Activated CD8-positive, alpha-beta memory T cell treated with anti-CD3 and anti-CD28 coated beads, Interleukin-2, amount 50 U/mL, for 24 hours (primary cell): ENCODE data around the gene TET1.
"Not testable (repeated sequence)": the region's sequence is repeated elsewhere in the genome, so short reads cannot be mapped to it uniquely, and the experiment has no call there.

Experiments
- DNase-seq: peaks from one replicate; pipeline ENCODE4 v3.0.0-alpha.2; 2020; ENCODE audit errors: extremely low read depth

TET1 gene

DNA sequence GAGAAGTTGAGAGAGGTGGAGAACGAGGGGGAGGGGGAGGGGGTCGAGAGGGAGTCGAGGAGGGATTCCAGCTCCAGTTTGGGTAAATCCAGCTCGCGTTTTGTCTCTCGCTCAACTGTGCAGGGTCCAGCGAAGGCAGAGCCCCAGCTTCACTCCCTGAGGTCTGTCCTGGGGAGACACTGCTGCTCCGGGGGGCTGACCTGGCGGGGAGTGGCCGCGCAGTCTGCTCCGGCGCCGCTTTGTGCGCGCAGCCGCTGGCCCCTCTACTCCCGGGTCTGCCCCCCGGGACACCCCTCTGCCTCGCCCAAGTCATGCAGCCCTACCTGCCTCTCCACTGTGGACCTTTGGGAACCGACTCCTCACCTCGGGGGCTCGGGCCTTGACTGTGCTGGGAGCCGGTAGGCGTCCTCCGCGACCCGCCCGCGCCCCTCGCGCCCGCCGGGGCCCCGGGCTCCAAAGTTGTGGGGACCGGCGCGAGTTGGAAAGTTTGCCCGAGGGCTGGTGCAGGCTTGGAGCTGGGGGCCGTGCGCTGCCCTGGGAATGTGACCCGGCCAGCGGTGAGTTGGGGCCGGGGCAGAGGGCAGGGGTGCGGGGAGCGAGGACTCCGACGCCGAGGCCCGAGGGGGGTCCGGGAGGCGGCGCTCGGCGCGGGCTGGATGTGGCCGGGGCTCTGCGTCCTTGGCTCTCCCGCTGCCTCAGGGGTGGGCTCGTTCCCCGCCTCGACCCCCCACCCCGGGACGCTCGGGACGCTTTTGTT, at the start of gene TET1:
Gene TET1 (plus strand): TSS at position 152 of the 757 bp plus-strand sequence. CDS start 12,002 bp downstream, outside the sequence.
- DNase-seq: no peak

DNA sequence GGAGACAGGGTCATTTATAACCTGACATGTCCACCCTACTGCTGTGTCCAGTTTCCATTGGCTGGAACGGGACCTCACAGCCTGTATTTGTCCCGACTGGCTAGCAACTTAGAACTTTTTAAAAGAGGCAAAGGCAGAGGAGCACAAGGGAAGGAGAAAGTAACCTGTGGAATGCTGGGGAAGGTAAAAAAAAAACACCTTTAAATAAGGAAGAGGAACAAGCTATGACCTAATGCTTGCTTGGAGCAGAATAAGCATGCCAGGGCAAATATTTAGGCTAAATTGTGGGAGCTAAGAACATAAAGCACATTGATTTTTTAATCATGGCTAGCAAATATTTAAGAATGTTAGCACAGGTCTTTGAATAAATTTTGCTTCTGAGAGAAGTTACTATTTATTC, 43.9 kb upstream of the TET1 start:
- not testable (repeated sequence) for DNase-seq

DNA sequence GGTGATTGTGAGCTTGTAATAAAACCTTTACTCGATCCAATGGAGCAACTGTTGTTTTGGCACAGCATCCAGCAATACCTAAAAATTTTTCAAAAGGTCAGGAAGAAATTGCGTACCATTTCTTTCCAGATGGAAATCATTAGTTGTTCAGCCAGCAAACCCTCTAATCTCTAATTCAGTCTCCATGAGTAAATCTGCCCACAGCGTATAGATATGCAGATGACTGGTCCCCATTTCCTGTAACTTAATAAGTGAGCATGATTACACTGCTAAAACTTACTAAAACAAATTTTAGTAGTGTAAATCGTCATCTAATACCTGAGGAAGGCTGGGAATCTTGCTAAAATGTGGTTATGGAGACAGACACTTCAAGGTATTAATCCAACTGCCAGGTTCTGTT, 43.4 kb upstream of the TET1 start:
- DNase-seq: no peak

DNA sequence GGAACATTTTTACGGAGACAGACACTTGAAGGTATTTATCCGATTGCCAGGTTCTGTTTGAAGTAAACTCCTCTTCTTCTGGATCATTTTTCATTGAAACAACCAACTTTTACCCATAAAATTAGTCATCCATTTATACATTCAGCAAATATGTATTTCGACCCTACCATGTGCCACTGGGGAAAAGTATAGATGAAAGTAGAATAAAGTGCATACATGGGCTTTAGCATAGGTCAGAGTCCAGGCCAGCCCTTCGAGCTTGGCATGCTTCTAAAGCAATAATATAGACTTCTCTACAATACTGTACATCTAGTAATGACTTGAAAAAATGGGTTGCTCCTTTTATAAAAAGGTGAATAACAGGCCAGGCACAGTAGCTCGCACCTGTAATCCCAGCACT, 42.9 kb upstream of the TET1 start:
- no peak for DNase-seq

DNA sequence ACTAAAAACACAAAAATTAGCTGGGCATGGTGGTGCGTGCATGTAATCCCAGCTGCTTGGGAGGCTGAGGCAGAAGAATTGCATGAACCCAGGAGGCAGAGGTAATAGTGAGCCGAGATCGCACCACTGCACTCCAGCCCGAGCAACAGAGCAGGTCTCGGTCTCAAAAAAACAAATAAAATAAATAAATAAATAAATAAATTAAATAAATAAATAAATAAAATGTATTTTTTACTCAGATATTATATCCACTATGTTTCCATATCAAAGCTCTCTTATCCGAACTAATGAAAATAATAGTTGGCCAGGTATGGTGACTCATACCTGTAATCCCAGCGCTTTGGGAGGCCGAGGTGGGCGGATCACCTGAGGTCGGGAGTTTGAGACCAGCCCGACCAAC, 41.5 kb upstream of the TET1 start:
- not testable (repeated sequence) for DNase-seq

DNA sequence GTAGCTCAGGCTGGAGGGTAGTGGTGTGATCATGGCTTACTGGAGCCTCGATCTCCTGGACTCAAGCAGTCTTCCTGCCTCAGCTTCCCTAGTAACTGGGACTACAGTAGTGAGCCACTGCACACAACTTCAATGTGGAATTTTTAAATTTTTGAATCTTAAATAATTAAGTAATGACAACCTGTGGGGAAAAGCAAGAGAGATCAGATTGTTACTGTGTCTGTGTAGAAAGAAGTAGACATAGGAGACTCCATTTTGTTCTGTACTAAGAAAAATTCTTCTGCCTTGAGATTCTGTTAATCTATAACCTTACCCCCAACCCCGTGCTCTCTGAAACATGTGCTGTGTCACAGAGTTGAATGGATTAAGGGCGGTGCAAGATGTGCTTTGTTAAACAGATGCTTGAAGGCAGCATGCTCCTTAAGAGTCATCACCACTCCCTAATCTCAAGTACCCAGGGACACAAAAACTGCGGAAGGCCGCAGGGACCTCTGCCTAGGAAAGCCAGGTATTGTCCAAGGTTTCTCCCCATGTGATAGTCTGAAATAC, 34.6 kb upstream of the TET1 start:
- DNase-seq: not testable (repeated sequence)

DNA sequence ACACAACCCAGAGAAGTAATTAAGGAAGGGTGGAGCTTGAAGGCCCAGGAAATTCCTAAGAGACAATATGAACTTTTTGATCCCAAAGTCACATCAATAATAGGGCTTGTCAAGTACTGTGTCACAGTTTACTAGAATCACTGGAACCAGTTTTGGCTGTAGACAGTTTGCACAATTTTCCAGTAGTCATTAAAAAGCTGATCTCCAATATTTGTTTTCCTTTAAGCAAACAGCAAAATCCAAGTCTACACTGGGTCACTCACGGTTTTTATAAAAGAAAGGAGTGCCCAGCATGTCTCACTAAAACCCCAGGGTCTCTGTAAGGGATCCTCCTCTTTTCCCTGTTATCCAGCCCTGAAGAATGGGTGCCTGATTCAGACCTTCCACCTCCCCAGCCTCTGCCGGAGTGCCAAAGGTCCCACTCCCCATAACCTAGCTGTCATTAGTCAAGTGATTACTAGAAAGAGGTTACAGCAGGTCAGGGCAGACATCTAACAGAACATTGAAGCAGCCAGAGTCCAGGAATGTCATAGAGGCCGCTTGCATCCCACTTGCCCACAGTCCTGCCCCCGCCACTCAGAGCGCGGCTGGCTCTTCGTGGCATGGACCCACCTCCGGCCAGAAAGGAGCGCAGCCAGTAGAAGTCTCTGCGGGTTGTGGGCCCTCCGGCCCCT, 33.4 kb upstream of the TET1 start:
- no peak for DNase-seq

DNA sequence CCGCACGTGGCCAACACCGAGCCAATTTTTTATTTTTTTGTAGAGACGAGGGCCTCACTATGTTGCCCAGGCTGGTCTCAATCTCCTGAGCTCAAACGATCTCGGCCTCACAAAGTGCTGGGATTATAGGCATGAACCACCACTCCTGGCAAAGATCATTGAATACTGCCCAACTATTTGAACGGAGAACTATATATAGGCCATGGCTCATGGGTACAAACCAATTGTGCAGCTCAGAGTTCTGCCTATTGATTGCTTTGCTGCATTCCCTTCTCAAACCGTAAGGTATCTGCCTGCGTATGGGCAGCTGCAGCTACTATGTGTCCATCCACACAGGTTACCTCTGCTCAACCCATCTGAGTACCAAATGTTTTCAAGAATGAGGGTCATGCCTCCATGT, 23.2 kb upstream of the TET1 start:
- DNase-seq: no peak

DNA sequence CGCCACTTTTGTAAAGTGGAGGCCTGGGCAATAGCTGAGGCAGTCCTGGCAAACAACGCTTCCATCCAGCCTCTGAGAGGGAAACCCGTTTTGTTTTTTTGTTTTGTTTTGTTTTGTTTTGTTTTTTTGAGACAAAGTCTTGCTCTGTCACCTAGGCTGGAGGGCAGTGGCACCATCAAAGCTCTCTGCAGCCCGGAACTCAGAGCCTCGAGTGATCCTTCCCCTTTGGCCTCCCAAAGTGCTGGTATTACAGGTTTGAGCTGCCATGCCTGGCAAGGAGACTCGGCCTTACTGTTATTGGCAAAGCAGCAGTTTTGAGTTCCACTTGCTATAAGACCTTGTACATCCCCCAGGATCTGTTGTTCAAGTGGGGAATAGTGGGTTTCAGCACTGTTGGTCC, 22.3 kb upstream of the TET1 start:
- no peak for DNase-seq

DNA sequence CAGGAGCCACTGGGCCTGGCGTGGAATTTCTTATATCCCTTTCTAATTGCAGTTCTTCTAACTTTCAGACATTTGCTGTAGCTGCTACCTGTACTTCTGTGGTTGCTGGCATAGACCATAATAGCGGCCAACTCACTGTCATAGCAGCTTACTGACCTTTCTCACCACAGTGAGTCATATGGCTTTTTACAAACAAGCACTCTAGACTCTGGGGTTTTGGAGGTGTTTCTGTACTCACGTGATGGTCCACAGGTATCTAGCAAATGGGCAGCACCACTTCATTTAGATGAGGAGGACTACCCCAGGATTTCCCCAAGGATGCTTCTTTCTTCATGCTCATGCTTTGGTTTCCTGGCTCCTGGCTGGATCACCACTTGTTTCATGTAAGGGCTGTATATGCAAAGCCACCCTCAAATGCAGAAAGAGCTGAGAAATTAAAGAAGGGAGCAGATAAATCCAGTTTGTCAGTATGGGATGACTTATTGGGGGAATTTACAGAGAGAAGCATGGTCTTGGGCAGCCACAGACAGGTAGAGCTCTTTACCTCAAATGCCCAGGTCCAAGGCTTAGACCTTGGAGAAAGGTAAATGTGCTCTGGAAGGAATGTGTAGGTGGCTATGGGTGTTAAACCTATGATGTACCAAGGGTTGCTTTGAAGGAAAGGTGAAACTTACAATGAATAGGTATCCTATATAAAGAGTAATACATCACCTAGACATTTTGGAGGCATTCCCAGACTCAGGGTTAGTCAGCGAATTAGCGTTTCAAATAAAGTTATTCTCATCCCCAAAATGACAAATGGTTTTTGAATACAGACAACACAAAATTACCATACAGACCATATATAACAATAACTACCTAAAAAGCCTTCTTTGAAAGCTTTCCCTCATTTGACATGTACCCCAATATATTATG, 16.9 kb upstream of the TET1 start:
- DNase-seq: no peak

DNA sequence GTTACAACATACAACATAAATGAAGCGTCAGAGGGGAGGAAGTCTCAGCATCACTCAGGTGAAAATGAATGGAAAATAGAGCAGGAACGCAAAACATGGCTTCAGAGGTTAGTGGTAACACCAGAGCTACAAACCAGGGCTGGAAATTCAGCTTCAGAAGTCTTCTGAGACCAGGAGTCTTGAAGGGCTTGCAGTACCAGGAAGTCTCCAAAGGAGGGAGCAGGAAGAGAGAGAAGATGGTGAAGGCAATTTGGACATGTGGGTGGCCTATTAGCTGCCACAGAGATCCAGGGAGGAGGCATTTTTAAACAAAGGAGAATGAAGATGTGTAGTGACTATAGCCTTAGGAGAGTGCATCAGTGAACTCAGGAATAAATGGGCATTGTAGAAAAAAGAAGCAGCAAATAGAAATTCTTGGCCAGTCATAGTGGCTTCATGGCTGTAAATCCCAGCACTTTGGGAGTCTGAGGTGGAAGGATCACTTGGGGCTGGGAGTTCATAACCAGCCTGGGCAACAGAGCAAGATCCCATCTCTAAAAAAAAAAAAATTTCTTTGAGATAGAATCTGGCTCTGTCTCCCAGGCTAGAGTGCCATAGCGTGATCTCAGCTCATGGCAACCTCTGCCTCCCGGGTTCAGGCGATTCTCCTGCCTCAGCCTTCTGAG, 9.3 kb upstream of the TET1 start:
- no peak for DNase-seq

DNA sequence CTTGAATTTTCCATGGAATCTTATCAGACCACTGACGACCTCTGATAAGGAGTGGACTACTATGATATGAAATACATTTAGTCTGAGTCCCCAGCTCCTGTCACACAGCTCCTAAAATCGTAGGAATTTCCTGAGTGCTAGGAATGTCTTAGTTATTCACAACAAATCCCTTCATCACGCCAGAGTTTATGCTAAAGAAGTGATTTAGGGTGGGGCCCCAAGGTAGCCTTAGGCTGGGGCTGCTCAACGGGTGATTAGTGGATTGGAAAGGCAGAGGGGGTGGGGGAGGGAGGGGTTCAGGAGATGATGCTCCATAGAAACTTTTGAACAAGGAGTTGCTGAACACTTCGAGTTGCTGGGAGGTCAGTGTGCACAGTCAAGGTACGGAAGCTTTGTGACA, 7.0 kb upstream of the TET1 start:
- DNase-seq: no peak

DNA sequence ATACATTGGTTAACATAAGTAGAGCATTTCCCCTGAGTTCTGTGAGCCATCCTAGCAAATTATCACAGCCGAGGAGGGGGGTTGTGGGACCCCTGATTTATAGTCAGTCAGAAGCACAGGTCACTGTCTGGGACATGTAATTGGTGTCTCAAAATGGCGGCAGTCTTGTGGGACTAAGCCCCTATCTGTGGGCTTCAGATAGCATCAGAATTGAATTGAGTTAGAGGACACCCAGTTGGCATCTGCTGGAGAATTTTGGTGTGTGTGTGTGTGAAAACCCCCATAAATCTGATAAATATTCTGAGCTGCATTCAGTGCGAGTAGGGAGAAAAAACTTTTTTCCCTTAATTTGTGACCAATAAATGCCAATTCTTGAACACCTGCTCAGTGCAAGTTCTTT, 6.5 kb upstream of the TET1 start:
- DNase-seq: no peak

DNA sequence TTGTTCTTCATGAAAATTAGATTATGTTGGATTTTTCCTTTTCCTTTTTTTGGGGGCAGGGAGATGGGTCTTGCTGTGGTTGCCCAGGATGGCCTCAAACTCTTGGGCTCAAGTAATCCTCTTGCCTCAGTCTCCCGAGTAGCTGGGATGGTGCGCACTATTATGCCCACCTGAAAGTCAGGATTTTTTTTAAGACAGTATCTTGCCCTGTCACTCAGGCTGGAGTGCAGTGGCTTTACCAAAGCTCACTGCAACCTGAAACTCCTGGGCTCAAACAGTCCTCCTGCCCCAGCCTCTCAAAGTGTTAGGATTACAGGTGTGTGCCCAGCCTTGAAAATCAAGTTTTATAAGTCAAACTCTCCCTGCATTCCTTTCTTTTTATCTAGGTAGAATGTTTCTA, 1.7 kb upstream of the TET1 start:
- no peak for DNase-seq

DNA sequence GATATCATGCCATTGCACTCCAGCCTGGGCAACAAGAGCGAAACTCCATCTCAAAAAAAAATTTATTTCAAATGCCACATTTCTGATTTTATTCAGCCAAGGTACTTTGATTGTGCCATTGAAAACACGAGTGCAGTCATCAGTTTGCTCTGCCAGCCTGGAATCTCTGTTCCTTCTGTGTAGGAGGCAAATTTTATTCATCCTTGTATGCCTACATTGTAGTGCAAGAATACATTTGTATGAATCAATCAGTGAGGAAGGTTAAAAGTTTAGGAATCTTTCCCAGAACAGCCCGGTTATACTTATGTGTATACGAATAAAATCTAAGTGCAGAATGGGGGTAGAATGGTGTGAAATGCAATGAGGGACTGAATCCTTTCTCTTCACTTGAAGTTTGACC, 886 bp upstream of the TET1 start:
- no peak for DNase-seq

DNA sequence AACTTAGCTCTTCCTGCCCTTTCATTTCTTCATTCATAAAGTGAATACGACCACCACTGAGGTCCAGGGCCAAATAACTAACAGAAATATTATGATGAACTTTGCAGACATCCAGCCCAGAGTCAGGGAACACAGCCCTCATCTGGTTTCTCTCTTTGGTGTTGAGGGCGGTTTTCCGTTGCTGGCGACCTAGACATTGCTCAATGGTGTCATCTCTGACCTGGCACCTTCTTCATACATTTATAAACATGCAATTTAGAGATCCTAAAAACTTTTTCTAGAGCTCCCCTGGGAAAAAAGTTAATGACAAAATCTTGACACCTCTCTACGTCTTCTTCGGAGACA, 324 bp upstream of the TET1 start:
- no peak for DNase-seq

DNA sequence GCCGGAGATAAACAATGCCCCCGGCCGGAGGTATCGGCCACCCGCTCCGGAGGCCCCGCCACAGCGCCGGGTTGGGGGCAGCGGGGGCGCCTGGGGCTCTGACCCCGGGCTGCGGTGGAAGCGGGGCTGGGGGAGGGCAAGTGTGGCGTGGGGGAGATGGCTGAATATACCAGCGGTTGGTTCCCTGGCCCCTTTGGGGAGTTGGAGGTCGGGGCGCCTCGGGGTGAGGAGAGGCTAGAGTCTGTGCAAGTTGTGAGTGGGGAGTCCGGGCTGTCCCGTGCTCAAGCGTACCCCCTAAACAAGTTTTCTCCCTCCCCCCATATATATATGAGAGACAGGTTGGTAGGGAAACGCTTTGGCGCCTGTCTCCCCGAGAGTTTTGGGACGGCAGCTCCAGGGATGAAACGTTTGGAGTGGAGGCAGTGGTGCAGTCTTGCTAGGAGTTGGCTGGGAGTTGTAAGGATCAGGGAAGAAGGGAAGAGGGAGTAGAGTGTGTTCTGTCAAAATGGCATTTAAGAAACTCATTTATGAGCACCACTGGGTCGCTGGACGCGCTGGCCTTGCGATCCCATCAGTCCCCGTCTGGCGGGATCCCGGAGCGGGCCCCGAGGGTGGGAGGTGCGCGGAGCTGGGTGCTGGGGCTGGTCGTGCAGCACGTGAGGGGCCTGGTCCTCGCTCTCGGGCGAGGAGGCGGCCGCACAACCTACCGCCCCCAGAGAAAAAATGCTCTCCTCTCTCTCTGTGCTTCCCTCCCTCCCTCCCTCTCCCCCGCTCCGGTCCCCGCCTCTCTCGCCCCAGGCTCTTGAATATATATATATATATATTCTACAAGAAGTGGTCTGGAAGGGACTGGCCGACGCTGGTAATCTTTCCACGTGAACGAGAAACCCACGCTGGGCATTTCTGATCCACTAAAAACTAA, 1.1 kb downstream of the TET1 start:
- no peak for DNase-seq

DNA sequence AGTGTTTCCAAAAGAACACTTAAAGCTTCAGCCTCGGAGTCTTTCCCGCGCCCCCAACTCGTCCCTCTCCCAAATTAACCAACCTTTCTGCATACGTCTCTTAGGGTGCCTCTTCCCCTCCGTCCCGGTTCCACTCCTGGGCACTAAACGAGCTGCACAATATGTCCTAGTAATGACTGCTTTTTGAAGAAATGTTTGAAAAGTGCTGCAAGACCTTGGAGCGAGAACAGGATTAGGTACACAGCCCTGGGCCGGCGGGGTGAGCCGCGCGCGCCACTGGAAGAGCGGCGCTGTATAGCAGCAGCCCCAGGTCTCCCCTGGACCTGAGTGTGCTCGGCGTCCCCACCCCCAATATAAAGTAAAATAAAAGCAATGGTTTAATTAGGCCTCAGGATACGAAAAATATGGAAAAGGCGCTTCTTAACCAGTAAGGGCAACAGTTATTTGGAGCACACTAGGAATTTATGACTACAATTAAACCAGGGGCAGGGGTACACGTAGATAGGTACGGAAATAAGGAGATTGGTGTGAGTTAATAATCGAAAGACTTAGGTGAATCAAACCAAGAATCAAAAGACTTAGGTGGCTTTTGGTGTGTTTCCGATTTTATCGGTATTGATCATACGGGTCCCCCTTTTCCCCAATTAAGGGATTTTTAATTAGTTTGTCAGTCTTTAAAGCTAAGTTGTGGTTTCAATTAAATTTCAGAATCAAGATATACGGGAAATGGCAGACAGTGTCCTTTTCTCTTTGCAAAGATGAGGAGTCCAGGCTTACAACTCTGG, 1.9 kb downstream of the TET1 start:
- no peak for DNase-seq

DNA sequence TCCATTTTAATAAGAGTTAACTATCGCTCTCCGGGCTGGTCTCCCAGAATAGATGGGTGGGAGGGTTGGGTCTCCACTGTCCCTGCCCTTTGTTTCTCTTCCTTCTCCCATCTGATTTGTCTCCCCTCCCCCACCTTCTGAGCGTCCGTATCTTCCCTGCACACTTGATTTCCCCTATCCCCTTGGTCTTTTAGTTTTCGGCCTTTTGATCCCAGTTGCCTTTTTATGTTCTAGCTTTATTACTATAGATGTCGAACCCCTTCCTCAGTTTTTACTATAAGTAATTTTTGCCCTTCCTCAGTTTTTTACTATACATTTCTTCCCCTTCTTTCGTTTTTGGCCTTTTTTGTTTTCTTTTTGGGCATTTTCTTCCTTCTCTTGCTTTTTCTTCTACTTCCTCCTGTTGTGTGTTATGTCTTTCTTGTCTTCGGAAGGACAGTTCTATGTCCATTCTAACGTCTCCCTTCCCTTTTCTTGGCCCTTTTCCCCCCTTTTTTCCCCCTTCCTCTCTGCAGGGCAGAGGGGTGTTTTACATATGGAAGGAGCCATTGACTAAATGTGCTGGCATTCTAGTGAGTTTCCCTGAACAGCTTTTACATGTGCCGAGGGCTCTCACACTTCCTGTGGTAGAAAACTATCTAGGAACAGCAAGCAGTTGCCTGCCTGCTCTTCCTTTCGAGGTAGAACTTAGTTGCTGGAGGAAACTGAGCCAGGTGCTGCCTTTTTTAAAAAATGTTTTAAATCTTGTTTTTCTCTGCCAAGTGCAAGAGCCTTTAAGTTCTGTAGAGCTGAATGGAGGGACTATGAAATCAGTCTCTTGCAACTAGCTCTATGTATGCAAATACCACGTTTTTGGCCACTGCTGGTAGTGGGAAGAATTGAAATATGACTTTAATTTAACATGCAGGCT, 2.8 kb downstream of the TET1 start:
- DNase-seq: no peak
